PC-3 (cell line): ENCODE data around the gene TMEM131L. TPM values are rescaled to one million over a fixed set of nuclear protein-coding genes. Genes with fewer than 3 reads are reported as not detected.

Source experiments
- ATAC-seq: fragments of 200-7000 bp; cut with Tn5 transposase; 2 replicates; pipeline ENCODE4 v1.9.1; 2020; ENCODE audit warnings: mild to moderate bottlenecking, moderate library complexity
- BruUV-seq: library from RNA; stranded (reverse); fragments of 400-500 nt; replicated peaks from 2 replicates; lab custom pipeline; 2021; lab: Mats Ljungman, UMichigan
- CTCF ChIA-PET: fragments of 300-600 bp; sonication (Branson Sonifier 250); formaldehyde crosslinking; loops from one replicate; lab custom pipeline; 2022; ENCODE audit warnings: antibody characterized with exemption; lab: Charles Lee
- POLR2A ChIA-PET: fragments of 300-600 bp; sonication (Branson Sonifier 250); formaldehyde crosslinking; loops from one replicate; lab custom pipeline; 2022; ENCODE audit warnings: antibody characterized with exemption; ENCODE audit not compliant: unreplicated experiment; lab: Charles Lee
- DNase-seq: peaks from one replicate; pipeline ENCODE4 v3.0.0-alpha.2; 2015
- H2AFZ ChIP-seq: fragments of 300-600 bp; sonication (generic); 2 replicates; pipeline ENCODE4 v1.6.0; 2016; ENCODE audit warnings: antibody characterized with exemption, low read length
- H3F3A ChIP-seq: fragments of 300-600 bp; sonication (generic); one replicate; pipeline ENCODE4 v1.6.0; 2017; ENCODE audit warnings: antibody characterized with exemption, low read length, control low read depth, mild to moderate bottlenecking; ENCODE audit not compliant: unreplicated experiment
- H3K27ac ChIP-seq: fragments of 300-600 bp; sonication (generic); 2 replicates; pipeline ENCODE4 v1.5.1; 2016; ENCODE audit warnings: mild to moderate bottlenecking, low read length
- H3K27me3 ChIP-seq: fragments of 300-600 bp; sonication (generic); 2 replicates; pipeline ENCODE4 v1.6.1; 2016; ENCODE audit warnings: low read length, mixed read lengths
- H3K36me3 ChIP-seq: fragments of 300-600 bp; sonication (generic); 2 replicates; pipeline ENCODE4 v1.6.1; 2016; ENCODE audit warnings: low read depth, mixed run types, low read length, mixed read lengths
- H3K4me1 ChIP-seq: fragments of 300-600 bp; sonication (generic); 2 replicates; pipeline ENCODE4 v1.5.1; 2016; ENCODE audit warnings: low read length; ENCODE audit not compliant: insufficient read depth
- H3K4me2 ChIP-seq: fragments of 300-600 bp; sonication (generic); 2 replicates; pipeline ENCODE4 v1.6.0; 2016; ENCODE audit warnings: low read length
- H3K4me3 ChIP-seq: fragments of 300-600 bp; sonication (generic); 2 replicates; pipeline ENCODE4 v1.5.1; 2016; ENCODE audit warnings: mild to moderate bottlenecking, low read length, mixed read lengths
- H3K79me2 ChIP-seq: fragments of 300-600 bp; sonication (generic); 2 replicates; pipeline ENCODE4 v1.6.1; 2017; ENCODE audit warnings: low read length, mixed read lengths
- H3K9ac ChIP-seq: fragments of 300-600 bp; sonication (generic); 2 replicates; pipeline ENCODE4 v1.6.0; 2016; ENCODE audit warnings: mild to moderate bottlenecking, low read length
- H3K9me2 ChIP-seq: fragments of 300-600 bp; sonication (generic); replicated peaks from 2 replicates; pipeline ENCODE4 v1.6.1; 2016; ENCODE audit warnings: mixed run types, low read length, mixed read lengths
- H3K9me3 ChIP-seq: fragments of 300-600 bp; sonication (generic); 2 replicates; pipeline ENCODE4 v1.6.1; 2016; ENCODE audit warnings: low read length, mixed read lengths
- H4K20me1 ChIP-seq: fragments of 300-600 bp; sonication (generic); 2 replicates; pipeline ENCODE4 v1.6.1; 2016; ENCODE audit warnings: low read length, mixed read lengths
- CTCF ChIP-seq: fragments of 300-600 bp; sonication (generic); conservative IDR thresholded peaks from 2 replicates; pipeline ENCODE4 v1.5.1; 2017; ENCODE audit warnings: antibody characterized with exemption, low read depth, mild to moderate bottlenecking, low read length
- EZH2 ChIP-seq: fragments of 300-600 bp; sonication (generic); IDR thresholded peaks from one replicate; pipeline ENCODE4 v1.6.1; 2017; ENCODE audit warnings: antibody characterized with exemption, mild to moderate bottlenecking, low read length; ENCODE audit not compliant: unreplicated experiment
- EZH2phosphoT487 ChIP-seq: fragments of 300-600 bp; sonication (generic); IDR thresholded peaks from 2 replicates; pipeline ENCODE4 v1.6.1; 2018; ENCODE audit warnings: mild to moderate bottlenecking, antibody characterized with exemption, low read length, borderline replicate concordance
- intact Hi-C: fragments of 100-400 bp; cut with micrococcal nuclease; formaldehyde crosslinking; loops from 2 replicates; pipeline ENCODE4 v1.9.0; 2023
- total RNA-seq: library from RNA; depleted of rRNA; stranded (reverse); fragments of >200 nt; gene quantifications from 2 replicates; pipeline ENCODE4 v1.2.3, GENCODE V29; 2014; rRNA removed

The TMEM131L gene
- total RNA-seq, 1 experiment from 2014 or later = 7.7 TPM

- no TSS peak for BruUV-seq
- peak within 1 kb of the TSS; percentile 92 for H3K4me2 ChIP-seq
- intact Hi-C loops = no loop called here
- no peak within 1 kb of the TSS for H3K27ac ChIP-seq
- no peaks in the 10 kb centered on the region for H3K4me1 ChIP-seq
- DNase-seq = peak; percentile 43
- no peaks in the 10 kb centered on the region for H3K79me2 ChIP-seq
- peak; percentile 81 for ATAC-seq
- no peak for TF ChIP-seq EZH2
- no peak for TF ChIP-seq CTCF
- TF ChIP-seq EZH2phosphoT487 = no peak
- peaks cover 15% of the 10 kb centered on the region; the same call in 1 of the 2 replicates for H3K36me3 ChIP-seq
- POLR2A ChIA-PET = no interaction called here
- no peaks in the 10 kb centered on the region for H3F3A ChIP-seq
- H4K20me1 ChIP-seq = no peaks in the 10 kb centered on the region
- no peaks in the 10 kb centered on the region for H3K27me3 ChIP-seq
- H3K9me3 ChIP-seq = no peaks in the 10 kb centered on the region
- CTCF ChIA-PET = interaction anchor here (0.5 to 0.6 kb wide), 2 partner anchors 101 to 415 kb away, joined by 3 to 8 read pairs; no protein-coding TSS in a partner anchor
- peak within 1 kb of the TSS; percentile 83 for H2AFZ ChIP-seq
- no peaks in the 10 kb centered on the region for H3K9me2 ChIP-seq
- peak within 1 kb of the TSS; percentile 41; the same call in 1 of the 2 replicates for H3K9ac ChIP-seq
- peak within 1 kb of the TSS; percentile 79 for H3K4me3 ChIP-seq
Measured at GRCh38 chr4:153684182-153684970, 218.2 kb downstream of the TMEM131L start, which contains the start of gene TLR2. Gene TLR2 (plus strand): TSS chr4:153684280. CDS start chr4:153702908, 18,628 bp downstream.

GRCh38 chr4:153684971-153685371, 218.8 kb downstream of the TMEM131L start:
- no peaks in the 10 kb centered on the region for H3K4me1 ChIP-seq
- no peaks in the 10 kb centered on the region for H3F3A ChIP-seq
- no peaks in the 10 kb centered on the region for H3K9me3 ChIP-seq
- intact Hi-C loops = no loop called here
- H3K9ac ChIP-seq = peak overlapping the region; percentile 41; the same call in 1 of the 2 replicates
- ChIA-PET CTCF (interaction anchor here (0.6 kb wide), 1 partner anchor 415 kb away, joined by 3 read pairs; no protein-coding TSS in a partner anchor), POLR2A (no interaction called here)
- H3K27ac ChIP-seq = no peak overlapping the region
- BruUV-seq = no TSS peak
- H3K79me2 ChIP-seq = no peaks in the 10 kb centered on the region
- peak overlapping the region; percentile 92 for H3K4me2 ChIP-seq
- H3K9me2 ChIP-seq = no peaks in the 10 kb centered on the region
- no peaks in the 10 kb centered on the region for H4K20me1 ChIP-seq
- peak overlapping the region; percentile 83 for H2AFZ ChIP-seq
- DNase-seq (no peak), ATAC-seq (no peak)
- H3K36me3 ChIP-seq = peaks cover 15% of the 10 kb centered on the region; the same call in 1 of the 2 replicates
- H3K27me3 ChIP-seq = no peaks in the 10 kb centered on the region
- TF ChIP-seq EZH2 = no peak
- TF ChIP-seq EZH2phosphoT487 = no peak
- TF ChIP-seq CTCF = no peak
- peak overlapping the region; percentile 79 for H3K4me3 ChIP-seq

Other genes with a start within 250 kb of the TMEM131L start
- 7.9 and 8.9 TPM in 2 replicates for gene MND1, start 121.7 kb upstream of the TMEM131L start, total RNA-seq
- 7.1 and 8.7 TPM in 2 replicates for gene TLR2, start 217.9 kb downstream of the TMEM131L start, total RNA-seq